PC-3 (cell line): ENCODE data around the gene CELF2.

Experiments
- CTCF ChIP-seq: fragments of 300-600 bp; sonication (generic); conservative IDR thresholded peaks from 2 replicates; pipeline ENCODE4 v1.5.1; 2017; ENCODE audit warnings: antibody characterized with exemption, low read depth, mild to moderate bottlenecking, low read length
- EZH2 ChIP-seq: fragments of 300-600 bp; sonication (generic); IDR thresholded peaks from one replicate; pipeline ENCODE4 v1.6.1; 2017; ENCODE audit warnings: antibody characterized with exemption, mild to moderate bottlenecking, low read length; ENCODE audit not compliant: unreplicated experiment
- EZH2phosphoT487 ChIP-seq: fragments of 300-600 bp; sonication (generic); IDR thresholded peaks from 2 replicates; pipeline ENCODE4 v1.6.1; 2018; ENCODE audit warnings: mild to moderate bottlenecking, antibody characterized with exemption, low read length, borderline replicate concordance

GRCh38 chr10:11043039-11043438 is 25.4 kb downstream of the CELF2 start:
- TF ChIP-seq CTCF (no peak), EZH2 (no peak), EZH2phosphoT487 (no peak)
